Renal cortical epithelial cell (primary cell): ENCODE measurements around the gene TSPAN18. TPM values are rescaled to one million over a fixed set of nuclear protein-coding genes. Genes with fewer than 3 reads are reported as not detected.

Experiments
- DNase-seq: peaks from one replicate; pipeline ENCODE4 v3.0.0-alpha.2; 2011; ENCODE audit warnings: low read depth
- total RNA-seq: library from RNA; depleted of rRNA; stranded (reverse); fragments of >200 nt; gene quantifications from 2 replicates; pipeline ENCODE4 v1.2.3, GENCODE V29; 2014

The TSPAN18 gene
- total RNA-seq, 1 donor from 2014 or later: 6.7 TPM

- no peak for DNase-seq
Measured at GRCh38 chr11:44957040-44957515, 230.3 kb downstream of the TSPAN18 start.

DNA sequence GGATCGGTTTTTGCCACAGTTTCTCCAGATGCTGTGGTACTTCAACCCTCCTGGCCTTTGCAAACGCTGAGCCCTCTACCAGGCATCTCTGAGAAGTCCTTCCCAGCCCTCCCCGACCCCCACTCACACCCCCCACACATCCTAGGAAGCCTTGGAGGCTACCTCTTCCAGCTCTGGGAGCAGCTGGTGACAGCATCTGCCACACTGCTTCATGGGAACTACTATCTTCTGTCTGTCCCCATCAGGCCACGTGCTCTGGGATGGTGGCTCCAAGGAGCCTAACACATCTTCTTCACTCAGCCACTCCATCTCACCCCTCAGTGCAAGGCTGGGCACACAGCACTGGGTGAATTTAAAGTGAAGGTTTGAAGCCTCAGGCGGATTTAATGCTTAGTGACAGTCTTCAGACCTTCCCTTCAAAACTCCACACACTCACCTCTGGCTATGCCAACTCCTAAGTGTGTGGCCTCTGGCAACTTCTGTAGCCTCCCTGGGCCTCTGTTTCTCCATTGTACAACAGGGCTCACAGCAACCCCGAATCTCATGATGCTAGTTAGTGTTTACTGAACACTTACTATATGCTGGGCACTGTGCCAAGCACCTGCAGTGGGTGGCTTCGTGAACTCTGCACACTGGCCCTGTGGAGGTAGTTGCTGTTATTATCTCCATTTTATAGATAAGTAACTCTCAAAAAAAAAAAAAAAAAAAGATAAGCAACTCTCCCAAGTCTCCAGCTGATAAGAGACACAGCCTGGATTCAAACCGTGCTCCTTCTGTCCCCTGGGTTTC, 231.2 kb downstream of the TSPAN18 start:
- no peak for DNase-seq

- DNase-seq: no peak
Measured at GRCh38 chr11:44959064-44959463, 232.3 kb downstream of the TSPAN18 start.

GRCh38 chr11:44960200-44960845, 233.6 kb downstream of the TSPAN18 start:
- peak; percentile 75 for DNase-seq

DNA sequence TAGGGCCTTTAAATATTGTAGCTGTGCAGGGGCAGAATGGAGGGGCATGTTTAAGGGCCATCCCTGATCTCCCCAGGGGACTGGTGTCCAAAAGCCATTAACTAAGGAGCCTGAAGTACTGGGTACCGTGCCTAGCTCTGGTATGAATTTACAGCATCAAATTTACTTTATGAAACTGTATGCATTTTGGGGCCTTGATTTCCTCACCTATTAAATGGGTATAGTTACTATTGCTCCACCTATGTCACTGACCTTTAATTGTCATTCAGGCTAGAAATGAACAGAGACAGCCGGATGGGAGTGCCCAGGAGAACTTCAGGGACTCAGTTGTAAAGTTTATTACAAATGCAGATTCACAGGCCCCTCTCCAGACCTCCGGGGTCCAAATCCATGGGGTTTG, 235.7 kb downstream of the TSPAN18 start:
- no peak for DNase-seq

DNA sequence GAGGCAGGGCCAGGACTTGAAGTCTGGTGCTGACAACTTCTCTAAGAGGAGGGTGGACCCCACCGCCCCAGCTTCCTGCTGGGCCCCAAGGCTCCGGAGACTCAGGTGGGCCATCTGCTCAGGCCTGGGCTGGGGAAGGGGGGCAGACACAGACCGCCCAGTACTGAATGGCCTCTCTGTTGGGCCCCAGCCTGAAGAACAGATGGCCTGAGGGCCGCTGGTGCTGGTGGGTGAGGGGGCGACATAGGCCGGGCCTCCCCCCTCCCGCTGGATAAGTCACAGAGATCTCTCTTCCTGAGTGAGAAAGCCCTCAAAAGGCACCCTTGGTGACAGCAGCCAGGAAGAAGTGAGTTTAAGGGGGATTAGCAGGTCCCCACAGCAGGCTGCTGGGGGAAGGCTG, 236.4 kb downstream of the TSPAN18 start:
- DNase-seq: no peak

DNA sequence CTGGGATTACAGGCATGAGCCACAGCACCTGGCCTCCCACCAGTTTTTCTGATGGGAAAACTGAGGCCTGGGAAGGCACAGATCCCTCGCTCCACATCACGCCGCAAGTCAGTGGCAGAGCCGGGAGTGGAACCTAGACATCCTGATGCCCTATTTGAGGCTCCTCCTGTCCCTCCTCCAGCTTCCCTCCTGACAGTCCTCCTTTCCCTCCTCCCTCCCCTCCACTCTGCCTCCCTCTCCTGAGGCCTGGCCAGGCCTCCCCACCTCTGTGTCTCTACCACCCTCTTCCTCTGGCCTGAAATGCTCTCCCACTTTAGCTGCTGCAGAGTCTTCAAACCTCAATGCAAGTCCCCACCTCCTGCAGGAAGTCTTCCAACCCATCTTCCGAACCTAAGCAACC, 237.2 kb downstream of the TSPAN18 start:
- no peak for DNase-seq

GRCh38 chr11:44964526-44965209, 237.9 kb downstream of the TSPAN18 start:
- DNase-seq: no peak

DNA sequence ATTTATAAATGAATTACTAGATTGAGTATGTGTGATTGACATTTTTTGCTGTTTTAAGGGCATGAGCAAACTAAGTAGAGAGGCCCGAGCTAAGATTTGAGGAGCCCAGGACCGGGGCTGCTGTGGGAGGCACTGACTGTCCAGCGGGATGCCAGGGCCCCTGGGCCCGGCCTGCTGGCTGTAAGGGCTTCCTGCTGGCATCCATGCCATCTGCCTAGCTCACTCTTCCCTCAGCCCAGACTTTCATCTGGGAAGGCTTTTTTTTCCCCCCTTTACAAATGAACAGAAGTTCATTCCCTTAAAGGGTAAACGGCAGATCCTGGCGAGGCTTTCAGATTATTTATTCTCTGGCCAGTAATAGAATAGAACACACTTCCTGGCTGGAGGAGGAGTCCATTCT, 239.9 kb downstream of the TSPAN18 start:
- DNase-seq: no peak

- DNase-seq: no peak
Measured at GRCh38 chr11:44967930-44968496, 241.3 kb downstream of the TSPAN18 start.

DNA sequence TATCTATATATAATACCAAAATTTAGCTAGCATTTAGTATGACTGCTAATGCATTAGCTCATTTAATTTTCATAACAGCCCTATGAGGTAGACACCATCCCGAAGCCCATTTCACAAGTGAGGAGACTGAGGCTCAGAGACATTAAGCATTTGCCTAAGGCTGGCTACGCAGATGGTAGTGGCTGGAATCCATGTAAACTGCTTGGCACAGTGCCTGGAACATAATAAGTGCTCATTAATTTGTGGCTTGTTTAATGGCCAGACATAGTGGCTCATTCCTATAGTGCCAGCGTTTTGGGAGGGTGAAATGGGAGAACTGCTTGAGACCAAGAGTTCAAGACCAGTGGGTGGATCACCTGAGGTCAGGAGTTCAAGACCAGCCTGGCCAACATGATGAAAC, 241.7 kb downstream of the TSPAN18 start:
- no peak for DNase-seq

GRCh38 chr11:44969651-44970252, 243.0 kb downstream of the TSPAN18 start:
- DNase-seq: no peak

GRCh38 chr11:44970293-44970692, 243.5 kb downstream of the TSPAN18 start:
- DNase-seq: no peak

- DNase-seq: no peak
Measured at GRCh38 chr11:44971185-44971584, 244.4 kb downstream of the TSPAN18 start.

- DNase-seq: no peak
Measured at GRCh38 chr11:44972746-44973435, 246.1 kb downstream of the TSPAN18 start.

GRCh38 chr11:44973632-44974401, 247.1 kb downstream of the TSPAN18 start:
- no peak for DNase-seq

DNA sequence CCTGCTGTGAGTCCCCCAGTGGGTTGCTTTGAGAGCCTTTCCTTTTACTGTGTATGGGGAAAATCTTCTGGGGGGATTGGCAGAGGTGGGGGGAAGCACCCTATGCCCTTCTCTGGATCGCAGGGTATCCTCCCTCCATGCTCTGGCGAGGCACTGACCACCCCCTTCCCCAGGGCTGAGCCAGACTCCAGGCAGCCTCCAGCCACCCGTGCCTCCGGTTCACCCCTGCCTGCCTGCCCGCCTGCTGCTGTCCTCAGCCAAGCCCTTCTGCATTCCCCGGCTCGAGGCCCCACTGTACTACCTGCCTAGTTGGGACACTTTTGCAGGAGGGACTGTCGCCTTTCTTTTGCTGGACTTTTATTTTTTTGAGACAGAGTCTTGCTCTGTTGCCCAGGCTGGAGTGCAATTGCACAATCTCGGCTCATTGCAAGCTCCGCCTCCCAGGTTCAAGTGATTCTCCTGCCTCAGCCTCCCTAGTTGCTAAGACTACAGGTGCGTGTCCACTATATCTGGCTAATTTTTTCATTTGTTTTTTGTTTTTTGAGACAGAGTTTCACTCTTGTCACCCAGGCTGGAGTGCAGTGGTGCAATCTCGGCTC, 247.7 kb downstream of the TSPAN18 start:
- no peak for DNase-seq

- DNase-seq: no peak
Measured at GRCh38 chr11:44976576-44976975, 249.8 kb downstream of the TSPAN18 start.

GRCh38 chr11:44977493-44977984, 250.8 kb downstream of the TSPAN18 start:
- no peak for DNase-seq
